A204.1 (cell line): ENCODE results near the gene KCNMA1.
"Not testable (repeated sequence)": the region's sequence is repeated elsewhere in the genome, so short reads cannot be mapped to it uniquely, and the experiment has no call there.

Experiments
- FAIRE-seq: peaks from 2 replicates; lab custom pipeline; 2012; peaks lifted over from hg19 to GRCh38; lab: Jason Lieb, UNC

KCNMA1 gene

DNA sequence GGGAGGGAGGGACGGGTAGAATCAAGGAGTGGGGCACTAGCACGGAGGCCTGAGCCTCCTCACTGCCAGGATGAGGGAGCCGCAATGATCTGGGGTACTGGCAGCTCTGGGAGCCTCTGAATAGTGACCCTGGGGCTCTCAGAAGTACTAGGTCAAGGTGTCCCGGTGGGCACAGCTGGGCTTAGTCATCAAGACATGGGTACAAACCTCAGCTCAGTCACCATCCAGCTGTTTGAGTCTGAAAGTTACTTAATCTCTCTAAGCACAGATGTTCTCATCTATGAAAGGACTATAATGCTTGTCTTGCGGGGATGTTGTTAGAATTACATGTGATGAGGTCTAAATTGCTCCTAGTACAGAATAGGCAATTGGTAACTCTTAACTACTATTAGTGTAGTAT lies 276.8 kb downstream of the KCNMA1 start:
- FAIRE-seq = no peak

DNA sequence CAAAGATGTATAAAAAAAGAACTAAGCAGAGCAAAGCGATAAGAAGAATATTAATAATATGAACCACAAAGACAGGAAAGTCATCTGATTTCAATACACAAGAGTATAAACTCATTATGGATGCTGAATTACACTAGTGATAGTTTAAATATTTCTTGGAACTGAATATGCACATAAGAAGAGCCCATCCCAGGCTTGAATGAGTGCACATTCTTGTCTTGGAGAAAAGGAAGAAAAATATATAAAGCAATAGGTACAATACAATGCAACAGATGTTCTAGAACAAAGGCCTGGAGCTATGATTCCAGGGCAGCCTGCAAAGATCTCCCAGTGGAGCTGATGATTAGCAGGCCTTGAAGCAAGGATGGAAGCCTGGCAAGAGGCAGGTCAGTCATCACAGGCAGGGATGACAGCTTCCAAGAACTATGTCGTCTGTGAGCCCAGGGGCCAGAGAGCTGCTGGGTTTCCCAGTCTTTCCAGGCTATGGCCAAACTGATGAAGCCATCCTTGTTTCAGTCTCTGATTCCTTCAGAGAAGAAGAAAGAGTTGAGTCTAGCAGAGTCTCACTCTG lies 277.6 kb downstream of the KCNMA1 start:
- FAIRE-seq = no peak

DNA sequence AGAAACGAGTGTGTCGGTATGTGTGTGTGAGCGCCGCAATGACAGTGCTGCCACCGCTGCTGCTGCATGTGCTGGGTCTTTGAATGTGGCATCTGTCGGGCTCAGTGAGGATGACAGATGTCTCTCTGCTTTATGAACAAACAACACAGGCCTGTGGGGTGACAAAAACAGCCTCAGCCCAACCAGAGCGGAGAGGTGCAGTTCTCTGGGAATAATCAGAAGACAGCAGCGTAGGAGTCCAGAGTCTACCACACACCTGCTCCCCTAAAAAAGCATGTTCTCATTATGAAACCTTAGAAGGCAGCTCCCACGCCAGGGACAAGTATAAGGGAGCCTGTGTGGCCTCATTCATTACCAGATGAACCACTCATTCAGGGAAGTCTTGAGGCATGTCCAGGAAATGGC lies 278.3 kb downstream of the KCNMA1 start:
- FAIRE-seq = no peak

DNA sequence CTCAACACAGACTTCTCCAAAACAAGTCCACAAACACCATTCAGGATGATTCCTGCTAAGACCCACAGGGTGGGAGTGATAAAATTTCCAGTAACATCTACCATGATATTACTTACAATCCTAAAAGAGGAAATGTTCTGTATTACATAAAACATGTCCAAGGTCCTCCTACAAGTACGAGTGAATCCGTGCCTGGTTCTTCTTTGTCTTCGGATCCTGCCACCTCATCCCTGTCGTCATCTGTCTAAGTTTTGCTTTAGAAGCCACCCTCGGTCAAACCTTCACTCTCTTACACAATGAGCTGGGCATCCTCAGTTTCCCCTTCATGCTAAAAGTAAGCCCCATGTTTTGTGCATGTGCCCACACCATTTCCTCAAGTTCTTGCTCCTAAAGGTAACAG lies 279.0 kb downstream of the KCNMA1 start:
- FAIRE-seq = no peak

- FAIRE-seq = no peak
Measured at GRCh38 chr10:77357611-77358310, 279.8 kb downstream of the KCNMA1 start.

DNA sequence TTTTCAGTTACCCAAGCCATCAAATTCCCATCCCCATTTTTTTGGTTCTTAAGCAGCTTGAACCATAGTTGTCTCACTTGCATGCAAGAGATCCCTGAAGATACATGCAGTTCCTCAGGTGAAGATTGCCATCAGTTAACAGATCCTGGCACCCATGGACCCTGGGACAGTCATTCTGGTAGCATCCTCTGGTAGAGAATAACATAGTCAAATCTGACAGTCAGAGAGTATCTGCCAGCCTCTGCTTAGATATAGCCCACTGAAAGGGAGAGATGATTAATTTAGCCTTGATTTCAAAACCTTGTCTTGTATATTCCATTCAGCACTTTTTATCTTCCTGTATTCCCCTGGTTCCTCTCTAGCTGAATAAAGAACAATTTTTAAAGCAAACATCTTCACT lies 280.4 kb downstream of the KCNMA1 start:
- FAIRE-seq = no peak

- no peak for FAIRE-seq
Measured at GRCh38 chr10:77355844-77356243, 281.8 kb downstream of the KCNMA1 start.

- no peak for FAIRE-seq
Measured at GRCh38 chr10:77351386-77351785, 286.2 kb downstream of the KCNMA1 start.

DNA sequence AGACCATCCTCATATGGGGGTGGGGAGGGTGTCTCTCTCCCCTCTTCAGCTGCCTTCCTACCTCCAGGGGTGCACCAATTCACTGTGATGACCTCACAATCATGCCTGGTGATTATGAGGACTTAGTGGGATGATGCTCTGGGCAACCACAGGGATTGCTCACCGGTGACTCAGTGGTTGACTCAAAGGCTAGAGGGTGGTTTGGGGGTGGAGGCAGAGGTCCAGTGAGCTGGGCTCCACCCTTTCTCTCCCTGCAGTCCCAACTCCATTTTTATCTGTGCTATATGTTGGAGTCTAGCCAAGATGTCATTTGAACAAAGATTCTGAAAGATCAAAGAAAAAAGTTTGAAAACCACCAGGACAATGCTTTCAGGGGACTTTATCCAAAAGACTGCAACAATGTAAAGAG lies 286.9 kb downstream of the KCNMA1 start:
- FAIRE-seq = no peak

DNA sequence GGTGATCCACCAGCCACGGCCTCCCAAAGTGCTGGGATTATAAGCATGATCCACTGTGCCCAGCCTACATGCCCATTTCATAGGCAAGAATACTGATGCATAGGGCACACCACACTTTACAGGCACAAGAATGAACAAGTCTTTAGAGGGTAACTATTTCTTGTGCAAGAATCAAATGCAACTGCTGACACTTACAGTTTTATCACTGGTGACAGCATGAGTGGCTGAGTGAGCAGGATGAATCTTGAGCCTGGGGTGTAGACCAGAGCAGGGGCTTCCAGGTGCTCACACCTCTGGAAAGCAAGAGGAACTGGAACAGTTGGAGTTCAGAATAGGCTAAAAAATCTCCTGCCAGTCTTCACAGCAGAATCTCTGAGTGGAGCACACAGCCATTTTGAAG lies 287.5 kb downstream of the KCNMA1 start:
- FAIRE-seq = no peak

- FAIRE-seq = no peak
Measured at GRCh38 chr10:77349226-77349625, 288.4 kb downstream of the KCNMA1 start.

DNA sequence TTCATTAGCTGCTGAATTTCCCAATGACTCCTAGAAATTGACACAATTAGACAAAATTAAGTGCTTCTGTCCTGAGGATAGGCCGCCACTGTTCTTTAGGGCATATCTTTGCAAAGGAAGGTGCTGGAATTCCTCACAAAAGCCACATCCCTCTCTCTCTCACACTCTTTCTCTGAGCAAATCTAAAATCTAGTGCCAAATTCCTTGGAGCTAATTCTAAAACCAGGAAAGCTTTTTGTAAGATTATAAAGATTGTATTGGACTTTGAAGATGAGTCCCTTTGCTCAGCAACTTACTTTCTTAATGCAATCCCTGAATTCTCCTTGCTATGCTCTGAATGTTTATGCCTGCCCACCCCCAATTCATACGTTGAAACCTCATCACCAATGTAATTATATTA lies 288.9 kb downstream of the KCNMA1 start:
- FAIRE-seq = no peak

DNA sequence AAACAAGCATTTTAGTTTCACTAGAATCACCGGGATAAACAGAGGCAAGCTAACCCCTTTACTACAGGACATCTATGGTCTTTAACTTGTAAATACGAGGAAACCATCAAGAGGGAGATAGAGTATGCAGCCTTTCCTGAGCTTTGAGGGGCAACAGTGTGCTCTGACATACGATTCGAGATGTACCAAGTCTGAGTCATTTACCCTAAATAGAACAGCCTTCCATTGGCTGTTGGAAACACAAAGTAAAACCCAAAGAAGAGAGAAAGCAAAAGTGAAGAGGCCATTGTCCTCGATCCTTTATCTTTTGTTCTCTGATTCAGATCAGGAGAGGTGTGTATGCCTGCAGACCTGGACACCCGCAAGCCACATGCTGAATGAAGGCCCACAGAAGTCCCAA lies 289.5 kb downstream of the KCNMA1 start:
- FAIRE-seq = no peak

GRCh38 chr10:77347052-77347451 lies 290.6 kb downstream of the KCNMA1 start:
- no peak for FAIRE-seq

DNA sequence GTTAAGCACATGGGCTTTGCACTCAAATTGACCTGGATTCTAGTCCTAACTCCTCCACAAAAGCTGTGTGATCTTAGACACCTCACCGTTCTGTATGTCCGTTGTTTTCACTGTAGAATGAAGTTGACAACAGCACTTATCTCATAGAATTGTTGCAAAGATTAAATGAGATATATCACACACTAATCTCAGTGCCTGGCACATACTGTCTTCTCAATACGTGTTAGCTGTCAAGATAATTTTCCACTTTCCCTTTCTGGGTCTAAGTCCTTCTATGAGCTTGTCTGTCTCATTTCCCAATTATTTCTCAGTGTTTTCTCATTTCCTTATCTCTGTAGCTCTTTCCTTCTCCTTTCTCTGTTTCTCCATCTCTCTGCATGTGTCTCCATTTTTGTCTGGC lies 296.6 kb downstream of the KCNMA1 start:
- no peak for FAIRE-seq

DNA sequence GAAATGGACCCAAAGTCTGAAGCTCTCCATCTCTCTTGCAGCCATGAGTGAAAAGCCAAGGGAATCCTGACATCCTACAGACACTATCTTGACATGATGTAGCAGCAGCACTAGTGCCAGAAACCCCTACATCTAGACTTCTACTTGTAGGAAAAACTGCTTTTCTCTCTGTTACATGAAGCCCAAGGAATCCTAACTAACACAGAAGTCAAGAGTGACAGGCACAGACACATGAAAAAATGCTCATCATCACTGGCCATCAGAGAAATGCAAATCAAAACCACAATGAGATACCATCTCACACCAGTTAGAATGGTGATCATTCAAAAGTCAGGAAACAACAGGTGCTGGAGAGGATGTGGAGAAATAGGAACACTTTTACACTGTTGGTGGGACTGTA lies 297.7 kb downstream of the KCNMA1 start:
- not testable (repeated sequence) for FAIRE-seq

DNA sequence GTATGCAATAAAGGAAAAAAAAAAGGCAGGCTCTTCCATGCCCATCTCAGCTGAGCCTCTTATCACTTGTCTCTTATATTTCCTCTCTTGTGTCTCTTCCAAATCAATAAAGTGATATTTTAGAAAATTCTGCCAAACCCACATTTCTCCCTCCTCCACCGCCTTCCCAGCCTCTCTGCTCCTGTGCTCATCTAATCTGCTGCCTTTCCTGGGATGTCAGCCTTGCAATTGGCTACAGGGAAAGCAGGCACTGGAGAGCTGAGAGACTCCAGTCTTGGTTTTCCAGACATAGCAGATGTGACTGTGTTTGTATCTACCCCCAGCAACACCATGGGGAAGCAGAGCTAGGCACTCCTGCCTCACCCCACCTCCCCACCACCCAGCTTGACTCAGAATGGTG lies 298.4 kb downstream of the KCNMA1 start:
- FAIRE-seq = no peak

- FAIRE-seq = no peak
Measured at GRCh38 chr10:77338143-77338542, 299.5 kb downstream of the KCNMA1 start.

DNA sequence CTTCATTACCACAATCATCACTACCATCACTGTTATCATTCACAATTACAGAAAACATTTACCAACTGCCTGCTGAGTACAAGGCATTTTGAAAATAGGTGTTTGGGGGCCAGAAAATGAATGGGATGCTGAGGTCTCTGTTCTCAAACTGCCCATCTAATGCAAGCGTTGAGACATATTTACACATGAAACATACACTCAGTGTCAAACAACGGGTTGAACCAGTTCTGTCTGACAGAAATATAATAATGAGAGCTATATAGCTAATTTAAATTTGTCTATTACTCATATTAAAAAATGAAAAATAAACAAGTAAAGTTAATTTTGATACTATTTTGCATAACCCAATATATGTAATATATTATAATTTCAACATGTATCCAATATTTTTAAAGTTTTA lies 303.1 kb downstream of the KCNMA1 start:
- peak; percentile 6 for FAIRE-seq

DNA sequence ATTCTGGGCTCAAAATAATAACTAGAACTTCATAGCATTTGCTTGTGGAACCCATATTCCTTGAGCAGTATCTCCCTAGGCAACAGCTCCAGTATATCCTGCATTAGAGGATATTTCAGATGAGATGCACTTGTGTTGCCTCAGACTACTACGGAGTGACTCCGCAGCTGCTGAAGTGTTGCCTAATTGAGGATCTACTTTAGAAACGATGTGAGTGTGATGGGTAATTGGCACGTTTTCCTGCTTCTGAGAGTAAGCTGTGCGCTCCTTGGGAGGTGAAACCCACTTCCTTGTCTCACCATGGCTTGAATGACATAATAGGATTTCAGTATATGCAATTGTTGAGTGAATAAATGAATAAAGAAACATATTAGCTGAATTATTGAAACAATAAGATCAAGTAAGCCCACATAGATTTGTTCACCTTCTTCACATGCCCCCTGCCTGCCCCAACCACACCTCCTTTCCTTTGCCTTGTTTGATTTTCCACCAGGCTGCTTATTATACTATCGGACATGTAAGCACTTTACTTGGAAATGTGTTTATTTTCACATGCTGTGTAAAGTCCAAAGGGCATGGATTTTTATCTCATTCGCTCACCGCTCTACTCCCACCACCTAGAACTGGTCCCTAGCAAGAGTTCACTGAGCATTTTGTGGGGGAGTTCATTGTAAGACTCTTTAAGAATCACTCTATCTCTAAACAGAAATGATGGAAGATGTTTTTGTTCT lies 303.8 kb downstream of the KCNMA1 start:
- FAIRE-seq = no peak

GRCh38 chr10:77332256-77332655 lies 305.4 kb downstream of the KCNMA1 start:
- FAIRE-seq = no peak

- no peak for FAIRE-seq
Measured at GRCh38 chr10:77328272-77328816, 309.3 kb downstream of the KCNMA1 start.

DNA sequence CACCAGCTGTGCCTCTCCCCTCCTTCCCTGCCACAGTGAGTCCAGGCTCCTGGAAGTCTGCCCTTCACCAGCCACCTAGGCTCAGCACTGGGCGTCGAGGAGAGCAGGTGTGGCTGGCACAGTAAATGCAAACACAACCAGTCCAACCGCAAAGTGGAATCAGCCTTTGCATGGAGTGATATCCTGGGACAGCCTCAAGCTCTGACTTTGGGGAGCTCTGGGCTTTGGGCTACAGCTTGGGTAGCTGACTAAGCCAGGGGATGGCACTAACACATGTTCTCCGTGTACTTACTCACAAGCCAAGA lies 312.4 kb downstream of the KCNMA1 start:
- no peak for FAIRE-seq

DNA sequence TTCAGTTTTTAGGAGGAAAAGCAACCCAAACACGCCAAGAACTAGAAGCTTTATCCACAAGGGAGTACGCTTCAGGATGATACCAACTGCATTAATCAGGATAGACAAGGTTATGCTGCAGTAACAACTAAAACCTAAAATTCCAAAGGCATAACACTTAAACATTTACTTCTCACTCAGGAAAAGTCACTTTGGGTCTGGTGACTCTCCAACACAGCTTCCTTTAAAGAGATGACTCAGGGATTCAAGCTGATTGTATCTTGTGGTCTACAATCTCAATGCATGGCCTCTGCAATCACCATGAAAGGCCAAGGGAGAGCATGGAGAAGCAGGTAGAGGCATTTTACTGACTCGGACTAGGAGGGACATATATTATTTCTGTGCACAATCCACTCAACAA lies 315.8 kb downstream of the KCNMA1 start:
- no peak for FAIRE-seq
